HG02870 (cell line): Measurements from ENCODE around the gene INPP5E.

Experiments
- ATAC-seq: cut with Tn5 transposase; IDR thresholded peaks from one replicate; pipeline ENCODE4 v1.9.1; 2021; ENCODE audit warnings: mild to moderate bottlenecking, moderate library complexity; ENCODE audit not compliant: unreplicated experiment

The INPP5E gene

GRCh38 chr9:136392538-136393449, 46.9 kb downstream of the INPP5E start:
- no peak for ATAC-seq

- ATAC-seq, result no peak
These were observed 47.7 kb downstream of the INPP5E start for GRCh38 chr9:136391737-136392537.

GRCh38 chr9:136389396-136389795, 50.2 kb downstream of the INPP5E start:
- no peak for ATAC-seq

DNA sequence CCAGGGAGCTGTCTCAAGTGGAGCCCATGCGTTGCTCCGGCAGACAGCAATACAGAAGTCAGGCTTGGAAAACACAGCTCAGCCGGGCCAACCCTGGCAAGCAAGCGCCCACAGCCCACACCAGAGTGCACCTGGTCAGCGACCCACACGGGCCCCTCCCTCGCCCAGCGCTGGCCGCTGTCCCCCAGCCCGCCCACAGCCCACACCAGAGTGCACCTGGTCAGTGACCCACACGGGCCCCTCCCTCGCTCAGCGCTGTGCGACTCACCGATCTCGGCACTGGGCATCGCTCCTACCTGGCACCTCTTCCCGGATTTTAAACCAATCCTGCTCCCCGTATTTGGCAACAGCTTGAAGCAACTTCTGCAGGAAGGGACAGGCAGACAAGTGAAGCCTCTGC, 52.4 kb downstream of the INPP5E start:
- no peak for ATAC-seq

DNA sequence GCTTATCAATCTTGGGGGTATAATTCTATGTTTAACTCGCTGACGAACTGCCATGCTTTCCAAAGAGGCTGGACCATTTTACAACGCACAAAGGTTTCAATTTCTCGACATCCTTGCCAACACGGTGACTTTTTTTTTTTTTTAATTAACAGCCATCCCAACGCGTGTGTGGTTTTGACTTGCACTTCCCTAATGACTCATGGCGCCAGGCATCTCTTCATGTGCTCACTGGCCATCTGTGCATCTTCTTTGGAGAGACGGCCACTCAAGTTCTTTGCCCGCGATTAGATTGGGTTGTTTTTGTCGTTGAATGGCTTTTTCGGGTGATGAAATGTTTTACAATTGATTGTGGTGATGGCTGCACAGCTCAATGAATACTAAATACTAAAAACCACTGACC, 53.6 kb downstream of the INPP5E start:
- no peak for ATAC-seq

- no peak for ATAC-seq
These were observed 54.6 kb downstream of the INPP5E start for GRCh38 chr9:136385015-136385414.

DNA sequence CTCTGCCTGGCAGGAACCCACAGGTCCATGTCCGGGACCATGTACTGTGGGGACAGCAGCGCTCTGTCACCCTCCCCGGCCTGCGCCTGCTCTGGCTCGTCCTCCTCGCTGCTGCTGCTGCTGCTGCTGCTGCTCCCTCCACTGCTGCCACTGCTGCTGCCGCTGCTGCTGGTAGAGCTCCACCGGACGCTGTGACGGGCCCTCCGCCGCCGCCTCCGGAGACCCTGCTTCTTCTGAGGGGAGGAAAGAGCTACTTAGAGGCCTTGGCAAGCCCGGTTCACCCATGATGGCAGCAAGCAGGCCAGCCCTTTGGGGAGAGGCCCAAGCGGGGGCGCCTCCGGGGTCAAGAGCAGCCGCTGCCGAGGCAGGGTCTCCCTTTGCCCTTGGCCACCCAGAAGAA, 56.2 kb downstream of the INPP5E start:
- ATAC-seq, result no peak

- ATAC-seq, result no peak
These were observed 57.6 kb downstream of the INPP5E start for GRCh38 chr9:136381966-136382513.

GRCh38 chr9:136381311-136381710, 58.3 kb downstream of the INPP5E start:
- ATAC-seq, result no peak

DNA sequence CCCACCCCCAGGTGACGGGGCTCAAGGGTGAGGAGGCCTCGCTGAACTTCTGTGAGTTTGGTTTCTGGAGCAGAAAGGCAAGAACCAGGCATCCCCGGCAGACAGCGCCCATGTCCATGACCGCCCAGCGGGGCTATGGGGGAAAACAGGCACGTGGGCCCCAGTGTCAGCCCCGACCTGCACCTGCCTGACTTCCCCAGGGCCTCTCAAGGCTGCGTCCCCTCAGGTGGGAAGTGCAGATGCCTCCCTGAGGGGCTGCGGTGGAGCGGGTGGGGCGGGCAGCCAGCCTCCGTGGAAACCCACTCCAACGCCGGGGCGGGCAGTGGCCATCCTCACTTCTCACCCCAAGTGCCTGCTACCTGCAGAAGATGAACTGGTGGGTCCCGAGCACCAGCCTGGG, 59.3 kb downstream of the INPP5E start:
- ATAC-seq, result no peak

GRCh38 chr9:136379891-136380290, 59.8 kb downstream of the INPP5E start:
- ATAC-seq, result no peak

GRCh38 chr9:136379401-136379800, 60.2 kb downstream of the INPP5E start:
- no peak for ATAC-seq

DNA sequence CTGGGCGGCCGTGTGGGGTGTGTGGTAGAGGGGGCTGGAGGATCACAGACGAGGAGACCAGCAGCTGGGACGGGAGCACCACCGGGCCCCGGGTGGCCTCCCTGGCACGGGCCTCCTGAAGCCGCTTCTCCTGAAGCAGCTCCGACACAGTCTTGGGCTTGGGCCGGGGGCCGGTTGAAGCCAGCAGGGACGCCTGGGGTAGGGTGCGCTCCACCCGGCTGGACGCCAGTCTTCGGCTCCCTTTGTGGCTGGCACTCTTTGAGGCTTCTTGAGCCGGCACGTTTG, 60.7 kb downstream of the INPP5E start:
- ATAC-seq, result no peak
